Right lobe of liver (tissue), 6 donors: ENCODE results near the gene NPM1. TPM values are rescaled to one million over a fixed set of nuclear protein-coding genes. Genes with fewer than 3 reads are reported as not detected.
A peak's percentile ranks its signal among the peaks of the same experiment; 100 is the strongest.

Experiments used
- ATAC-seq, 4 donors: fragments of 200-7000 bp; cut with Tn5 transposase; one replicate each; pipeline ENCODE4 v1.9.1; 2020; ENCODE audit warnings: mild to moderate bottlenecking in 4 of 4, moderate library complexity in 4 of 4
- DNase-seq, 3 donors: peaks; one replicate each; pipeline ENCODE4 v3.0.0-alpha.2; 2020
- H3K27ac ChIP-seq, 3 donors: fragments of 200-600 bp; one replicate each; pipeline ENCODE4 v1.8.0; 2022
- H3K27me3 ChIP-seq, 2 donors: fragments of 200-600 bp; one replicate each; pipeline ENCODE4 v1.8.0; 2022
- H3K36me3 ChIP-seq, 4 donors: fragments of 200-600 bp; sonication (generic) in 1 of 4; one replicate each; pipeline versions ENCODE4 v1.5.1 to v1.8.0; 2017 to 2022; ENCODE audit warnings: control low read depth in 1 of 4
- H3K4me1 ChIP-seq, 4 donors: fragments of 200-600 bp; sonication (generic) in 1 of 4; one replicate each; pipeline versions ENCODE4 v1.5.1 to v1.8.0; 2017 to 2022; ENCODE audit warnings: control low read depth in 1 of 4
- H3K4me3 ChIP-seq, 3 donors: fragments of 200-600 bp; one replicate each; pipeline ENCODE4 v1.8.0; 2022
- H3K9me3 ChIP-seq, 4 donors: fragments of 200-600 bp; sonication (generic) in 1 of 4; one replicate each; pipeline versions ENCODE4 v1.5.1 to v1.8.0; 2017 to 2022; ENCODE audit warnings: control low read depth in 1 of 4
- POLR2A ChIP-seq: fragments of 450-650 bp; IDR thresholded peaks from one replicate; pipeline ENCODE4 v1.6.1; 2017; ENCODE audit warnings: antibody characterized with exemption, mild to moderate bottlenecking
- WGBS: methylation state at CpG from one replicate; pipeline ENCODE4 v1.1.6; 2018; ENCODE audit warnings: low coverage, low lambda C conversion rate; ENCODE audit not compliant: insufficient coverage; ENCODE audit errors: missing lambda C conversion rate; 5-methylcytosine and 5-hydroxymethylcytosine counted together
- intact Hi-C, 2 donors: fragments of 100-400 bp; cut with DNase I; formaldehyde crosslinking; loops; one replicate each; pipeline versions ENCODE4 v1.11.2 to v1.14.1; 2022
- total RNA-seq, 6 experiments: library from RNA; depleted of rRNA in 2 of 6; stranded (reverse); fragments of >200 nt in 2 of 6; fragmentation: NEBNext Ultra II Directional in 3 of 6; extraction: Animal tissue kit (Norgen Biotek cat#: 25700) in 3 of 6; gene quantifications; one replicate each; pipeline versions ENCODE4 v1.1.0 to v1.2.4, GENCODE V29; 2016 to 2023
- TF ChIP-seq, protein P1 (sequence below), 4 donors: fragments of 200-600 bp in 3 of 4; fragments of 450-650 bp in 1 of 4; IDR thresholded peaks; one replicate each; pipeline versions ENCODE4 v1.5.1 to v1.8.0; 2016 to 2022; ENCODE audit warnings: antibody characterized with exemption in 4 of 4, mild to moderate bottlenecking in 2 of 4
- donor health status: DM: no; HTN: yes; CAD: no.
- donor health status: DM: no; HTN: no; CAD: no.
- donor health status: DM: no; HTN: no; CAD: no.
- donor health status: DM: no; HTN: yes; CAD: no.
- donor health status: DM: no; HTN: yes; CAD: no.

The NPM1 gene
- total RNA-seq, 6 experiments from 2014 or later, result 196 to 310 (median 258) TPM

DNA sequence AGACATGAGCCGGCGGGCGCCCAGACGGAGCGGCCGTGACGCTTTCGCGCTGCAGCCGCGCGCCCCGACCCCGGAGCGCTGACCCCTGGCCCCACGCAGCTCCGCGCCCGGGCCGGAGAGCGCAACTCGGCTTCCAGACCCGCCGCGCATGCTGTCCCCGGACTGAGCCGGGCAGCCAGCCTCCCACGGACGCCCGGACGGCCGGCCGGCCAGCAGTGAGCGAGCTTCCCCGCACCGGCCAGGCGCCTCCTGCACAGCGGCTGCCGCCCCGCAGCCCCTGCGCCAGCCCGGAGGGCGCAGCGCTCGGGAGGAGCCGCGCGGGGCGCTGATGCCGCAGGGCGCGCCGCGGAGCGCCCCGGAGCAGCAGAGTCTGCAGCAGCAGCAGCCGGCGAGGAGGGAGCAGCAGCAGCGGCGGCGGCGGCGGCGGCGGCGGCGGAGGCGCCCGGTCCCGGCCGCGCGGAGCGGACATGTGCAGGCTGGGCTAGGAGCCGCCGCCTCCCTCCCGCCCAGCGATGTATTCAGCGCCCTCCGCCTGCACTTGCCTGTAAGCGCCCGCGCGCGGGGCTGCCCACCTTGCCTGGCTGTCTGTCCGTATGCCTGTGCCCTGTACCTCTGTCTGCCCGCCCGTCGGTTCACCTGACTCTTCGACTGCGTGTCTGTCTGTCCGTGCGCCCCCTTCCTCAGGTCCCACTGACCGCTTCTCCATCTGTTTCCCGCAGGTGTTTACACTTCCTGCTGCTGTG is 32.2 kb downstream of the NPM1 start:
- Histone ChIP-seq H3K27me3 (peaks cover 0 to 10% of the 10 kb centered on the region in 2 donors), H3K4me1 (peaks cover 0 to 27% (median 10%) of the 10 kb centered on the region in 4 donors), H3K4me3 (peak overlapping the region in 1 of 3 donors; percentile 37), H3K27ac (no peak overlapping the region), H3K9me3 (no peaks in the 10 kb centered on the region), H3K36me3 (no peaks in the 10 kb centered on the region)
- intact Hi-C loops, result loop anchor here in 1 of 2 donors (10.0 kb wide), 1 partner anchor 485 kb away; no protein-coding TSS in a partner anchor
- ATAC-seq (peak in 2 of 4 donors; percentile 5 to 14), DNase-seq (no peak)
- WGBS, result no CpG with 5 or more reads among the region's 95 CpGs
- TF ChIP-seq, protein P1, sequence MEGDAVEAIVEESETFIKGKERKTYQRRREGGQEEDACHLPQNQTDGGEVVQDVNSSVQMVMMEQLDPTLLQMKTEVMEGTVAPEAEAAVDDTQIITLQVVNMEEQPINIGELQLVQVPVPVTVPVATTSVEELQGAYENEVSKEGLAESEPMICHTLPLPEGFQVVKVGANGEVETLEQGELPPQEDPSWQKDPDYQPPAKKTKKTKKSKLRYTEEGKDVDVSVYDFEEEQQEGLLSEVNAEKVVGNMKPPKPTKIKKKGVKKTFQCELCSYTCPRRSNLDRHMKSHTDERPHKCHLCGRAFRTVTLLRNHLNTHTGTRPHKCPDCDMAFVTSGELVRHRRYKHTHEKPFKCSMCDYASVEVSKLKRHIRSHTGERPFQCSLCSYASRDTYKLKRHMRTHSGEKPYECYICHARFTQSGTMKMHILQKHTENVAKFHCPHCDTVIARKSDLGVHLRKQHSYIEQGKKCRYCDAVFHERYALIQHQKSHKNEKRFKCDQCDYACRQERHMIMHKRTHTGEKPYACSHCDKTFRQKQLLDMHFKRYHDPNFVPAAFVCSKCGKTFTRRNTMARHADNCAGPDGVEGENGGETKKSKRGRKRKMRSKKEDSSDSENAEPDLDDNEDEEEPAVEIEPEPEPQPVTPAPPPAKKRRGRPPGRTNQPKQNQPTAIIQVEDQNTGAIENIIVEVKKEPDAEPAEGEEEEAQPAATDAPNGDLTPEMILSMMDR (IDR thresholded peaks at IDR 0.05), result no peak
- TF ChIP-seq POLR2A, result no peak

DNA sequence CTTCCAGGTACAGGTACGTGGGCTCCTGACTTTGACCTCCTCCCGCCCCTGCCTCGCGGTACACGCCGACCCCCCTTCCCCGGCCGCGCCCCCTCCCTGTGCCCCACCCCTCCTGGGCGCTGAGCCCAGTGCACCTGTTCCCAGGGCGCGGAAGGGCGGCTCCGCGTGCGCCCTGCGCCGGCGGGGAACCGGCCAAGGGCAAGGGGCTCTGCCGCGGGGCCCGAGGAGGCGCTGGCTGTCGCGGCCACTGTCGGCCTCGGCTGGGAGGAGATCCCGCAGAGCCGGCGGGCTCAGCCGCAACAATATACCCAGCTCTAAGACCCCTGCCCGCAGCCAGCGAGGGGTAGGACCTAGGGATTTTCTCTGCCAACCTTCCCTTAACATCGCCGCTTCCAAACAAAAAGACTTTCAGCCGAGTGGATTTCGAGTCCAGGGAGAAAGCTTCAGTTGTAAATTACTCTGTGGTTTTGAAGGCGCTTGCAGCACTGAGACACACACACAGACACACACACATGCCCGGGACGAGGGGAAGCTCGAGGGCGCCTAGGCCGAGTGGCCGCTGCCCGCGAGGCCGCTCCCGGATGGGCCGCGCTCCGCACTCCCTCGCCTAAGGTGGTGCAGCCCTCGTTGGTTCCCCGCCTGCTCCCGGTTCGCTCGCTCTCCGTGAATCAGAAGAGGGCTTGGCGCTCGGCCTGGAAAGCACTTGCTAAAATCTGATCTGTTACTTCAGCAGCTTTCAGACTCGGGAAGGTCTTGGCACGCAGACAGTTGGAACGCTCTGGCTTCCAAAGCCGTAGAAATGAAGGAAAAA is 33.0 kb downstream of the NPM1 start:
- no peaks in the 10 kb centered on the region for H3K36me3 ChIP-seq
- peaks cover 0 to 10% of the 10 kb centered on the region in 2 donors for H3K27me3 ChIP-seq
- ATAC-seq, result peak in 2 of 4 donors; percentile 6 to 29
- no peak overlapping the region for H3K27ac ChIP-seq
- DNase-seq, result peak in 1 of 3 donors; percentile 61
- no peak for TF ChIP-seq POLR2A
- TF ChIP-seq, protein P1 (IDR thresholded peaks at IDR 0.05), result no peak
- peaks cover 0 to 27% (median 10%) of the 10 kb centered on the region in 4 donors for H3K4me1 ChIP-seq
- intact Hi-C loops, result no loop called here
- no peaks in the 10 kb centered on the region for H3K9me3 ChIP-seq
- no peak overlapping the region for H3K4me3 ChIP-seq
- 0% methylated on average over 23 of the region's 65 CpGs for WGBS

DNA sequence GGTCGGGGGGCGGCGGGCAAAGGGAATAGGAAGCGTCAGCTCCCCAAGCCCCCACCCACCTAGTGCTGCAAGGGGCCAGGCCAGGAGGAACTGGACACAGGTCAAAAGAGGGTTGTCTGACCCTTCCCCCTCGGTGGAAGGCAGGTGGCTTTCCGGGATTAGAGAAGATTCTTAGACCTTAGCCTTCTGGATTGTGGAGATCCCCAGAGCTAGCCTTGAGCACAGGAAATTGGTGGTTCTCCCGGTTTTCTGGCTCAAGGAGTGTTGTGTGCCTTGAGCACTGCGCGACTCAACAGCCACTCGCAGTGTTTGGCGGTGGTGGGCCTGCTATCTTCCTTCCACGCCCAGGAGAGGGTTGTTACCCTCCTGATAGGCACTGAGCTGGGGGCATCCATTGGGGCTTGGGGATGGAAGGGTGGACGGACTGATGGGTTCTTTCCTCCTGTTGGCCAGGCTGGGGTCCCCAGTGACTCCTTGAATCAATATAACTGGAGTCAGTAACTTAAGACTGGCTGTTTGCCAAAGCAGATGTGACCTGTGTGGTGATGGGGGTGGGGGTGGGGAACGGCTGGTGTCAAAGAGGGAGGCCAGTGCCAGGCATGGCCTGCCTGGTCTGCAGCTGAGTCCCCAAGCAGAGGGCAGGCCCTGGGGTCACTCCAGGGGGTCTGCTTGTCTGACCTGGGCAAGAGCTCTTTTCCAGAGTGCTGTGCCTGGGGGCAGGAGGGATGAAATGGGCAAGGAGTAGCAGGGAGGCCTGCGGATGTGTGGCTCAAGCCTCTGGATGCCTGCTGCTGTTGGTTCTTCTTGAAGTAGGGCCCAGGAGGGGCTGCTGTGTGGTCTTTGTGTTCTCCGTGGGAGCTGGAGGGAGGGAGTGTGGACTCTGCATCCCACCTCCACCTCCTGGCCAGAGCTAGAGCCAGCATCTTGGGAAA is 33.9 kb downstream of the NPM1 start:
- ATAC-seq (no peak), DNase-seq (no peak)
- H3K4me3 ChIP-seq, result no peak overlapping the region
- no peaks in the 10 kb centered on the region for H3K36me3 ChIP-seq
- TF ChIP-seq, protein P1 (IDR thresholded peaks at IDR 0.05), result no peak
- TF ChIP-seq POLR2A, result no peak
- peaks cover 0 to 27% (median 10%) of the 10 kb centered on the region in 4 donors for H3K4me1 ChIP-seq
- H3K27me3 ChIP-seq, result peaks cover 0 to 10% of the 10 kb centered on the region in 2 donors
- WGBS, result 80% methylated on average over 2 of the region's 16 CpGs
- intact Hi-C loops, result no loop called here
- no peaks in the 10 kb centered on the region for H3K9me3 ChIP-seq
- H3K27ac ChIP-seq, result no peak overlapping the region

DNA sequence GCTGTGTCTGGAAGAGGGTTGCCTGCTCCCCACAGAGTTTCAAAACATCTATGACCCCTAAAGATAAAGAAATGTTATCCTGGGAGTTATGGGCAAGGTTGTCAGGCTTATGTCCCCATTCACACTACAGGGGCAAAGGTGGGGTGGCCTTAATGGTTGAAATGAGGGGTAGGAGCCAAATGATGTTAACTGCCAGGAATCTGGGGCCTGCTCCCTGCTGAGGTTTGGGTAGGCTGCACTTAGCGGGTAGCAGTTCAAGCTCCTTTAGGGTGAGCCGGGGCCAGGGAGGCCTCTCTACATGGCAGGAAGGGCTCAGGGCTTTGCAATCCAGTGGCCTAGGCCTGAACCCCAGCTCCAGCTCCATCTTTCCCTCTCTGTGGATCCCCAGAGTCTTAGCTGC is 34.8 kb downstream of the NPM1 start:
- WGBS, result no CpG with 5 or more reads among the region's 2 CpGs
- Histone ChIP-seq H3K9me3 (no peaks in the 10 kb centered on the region), H3K4me1 (peaks cover 0 to 27% (median 10%) of the 10 kb centered on the region in 4 donors), H3K27me3 (peaks cover 0 to 10% of the 10 kb centered on the region in 2 donors), H3K4me3 (no peak overlapping the region), H3K36me3 (no peaks in the 10 kb centered on the region), H3K27ac (no peak overlapping the region)
- ATAC-seq, result no peak
- DNase-seq, result no peak
- TF ChIP-seq, protein P1 (IDR thresholded peaks at IDR 0.05), result no peak
- TF ChIP-seq POLR2A, result no peak
- intact Hi-C loops, result no loop called here
